IMR-90 (cell line): Measurements from ENCODE around the gene PFKL. TPM values are rescaled to one million over a fixed set of nuclear protein-coding genes. Genes with fewer than 3 reads are reported as not detected.
A peak's percentile ranks its signal among the peaks of the same experiment; 100 is the strongest.

Source experiments
- ATAC-seq: fragments of 200-7000 bp; cut with Tn5 transposase; 2 replicates; pipeline ENCODE4 v1.9.1; 2020; ENCODE audit warnings: low read depth, mild to moderate bottlenecking, moderate library complexity
- BruUV-seq: library from RNA; stranded (reverse); fragments of 400-500 nt; replicated peaks from 2 replicates; lab custom pipeline; 2021; lab: Mats Ljungman, UMichigan
- CTCF ChIA-PET: fragments of 300-600 bp; formaldehyde crosslinking; extraction: SDS; loops from one replicate; lab custom pipeline; 2021; ENCODE audit warnings: antibody characterized with exemption; lab: Yijun Ruan, JAX
- POLR2A ChIA-PET: fragments of 300-600 bp; sonication (Branson Sonifier 250); formaldehyde crosslinking; loops from one replicate; lab custom pipeline; 2022; ENCODE audit warnings: antibody characterized with exemption; ENCODE audit not compliant: unreplicated experiment; lab: Charles Lee
- DNase-seq: peaks from one replicate; pipeline ENCODE4 v3.0.0; 2013
- H2AFZ ChIP-seq: replicated peaks from 2 replicates; pipeline ENCODE3; 2013; ENCODE audit warnings: low read length, mild to moderate bottlenecking; ENCODE audit not compliant: poor library complexity
- H2AK5ac ChIP-seq: 2 replicates; pipeline ENCODE4 v1.6.1; 2013; ENCODE audit warnings: low read depth, low read length, inconsistent platforms
- H2AK9ac ChIP-seq: replicated peaks from 2 replicates; pipeline ENCODE3; 2013; ENCODE audit warnings: mild to moderate bottlenecking, low read depth, low read length, moderate library complexity; ENCODE audit not compliant: poor library complexity
- H2BK120ac ChIP-seq: 2 replicates; pipeline ENCODE4 v1.6.1; 2013; ENCODE audit warnings: low read depth, low read length, inconsistent platforms
- H2BK15ac ChIP-seq: 3 replicates; pipeline ENCODE4 v1.6.1; 2013; ENCODE audit warnings: low read depth, low read length, inconsistent platforms
- H2BK20ac ChIP-seq: 2 replicates; pipeline ENCODE4 v1.6.1; 2013; ENCODE audit warnings: low read depth, mild to moderate bottlenecking, inconsistent platforms, low read length, moderate library complexity
- H2BK5ac ChIP-seq: 2 replicates; pipeline ENCODE4 v1.6.1; 2013; ENCODE audit warnings: mild to moderate bottlenecking, low read depth, low read length, inconsistent platforms; ENCODE audit not compliant: poor library complexity, severe bottlenecking
- H3K14ac ChIP-seq: replicated peaks from 2 replicates; pipeline ENCODE4 v1.6.1; 2013; ENCODE audit warnings: low read depth, low read length, inconsistent platforms
- H3K18ac ChIP-seq: 2 replicates; pipeline ENCODE4 v1.6.1; 2013; ENCODE audit warnings: low read depth, low read length, control low read depth
- H3K23ac ChIP-seq: 2 replicates; pipeline ENCODE4 v1.6.1; 2013; ENCODE audit warnings: low read depth, low read length, inconsistent platforms
- H3K27ac ChIP-seq: 2 replicates; pipeline ENCODE4 v1.5.1; 2013; ENCODE audit warnings: mild to moderate bottlenecking, control low read depth, low read length; ENCODE audit not compliant: insufficient read depth
- H3K27me3 ChIP-seq: 2 replicates; pipeline ENCODE4 v1.6.1; 2013; ENCODE audit warnings: low read length; ENCODE audit not compliant: control insufficient read depth, insufficient read depth
- H3K36me3 ChIP-seq: 2 replicates; pipeline ENCODE4 v1.6.1; 2013; ENCODE audit warnings: low read length, mixed read lengths; ENCODE audit not compliant: control insufficient read depth, insufficient read depth
- H3K4ac ChIP-seq: 2 replicates; pipeline ENCODE4 v1.6.1; 2013; ENCODE audit warnings: low read depth, low read length, inconsistent platforms
- H3K4me1 ChIP-seq: 2 replicates; pipeline ENCODE4 v1.6.1; 2013; ENCODE audit warnings: low read length, mixed read lengths; ENCODE audit not compliant: control insufficient read depth, insufficient read depth
- H3K4me2 ChIP-seq: 2 replicates; pipeline ENCODE4 v1.6.1; 2013; ENCODE audit warnings: low read depth, mild to moderate bottlenecking, control low read depth, low read length, moderate library complexity
- H3K4me3 ChIP-seq: 2 replicates; pipeline ENCODE4 v1.5.1; 2013; ENCODE audit warnings: low read depth, mild to moderate bottlenecking, control low read depth, low read length, moderate library complexity; ENCODE audit not compliant: insufficient read depth
- H3K56ac ChIP-seq: 2 replicates; pipeline ENCODE4 v1.6.1; 2013; ENCODE audit warnings: low read length, inconsistent platforms; ENCODE audit not compliant: insufficient read depth; ENCODE audit errors: extremely low read depth
- H3K79me1 ChIP-seq, 2 experiments: 2 replicates each; pipeline ENCODE4 v1.6.1; 2013; ENCODE audit warnings: low read length in 2 of 2, inconsistent platforms in 1 of 2, low read depth in 1 of 2
- H3K9ac ChIP-seq: 2 replicates; pipeline ENCODE4 v1.6.1; 2013; ENCODE audit warnings: low read depth, low read length, control low read depth
- H3K9me1 ChIP-seq: 2 replicates; pipeline ENCODE4 v1.6.1; 2013; ENCODE audit warnings: low read length, inconsistent platforms; ENCODE audit not compliant: insufficient read depth
- H3K9me3 ChIP-seq: 2 replicates; pipeline ENCODE4 v1.6.1; 2013; ENCODE audit warnings: low read length; ENCODE audit not compliant: control insufficient read depth, insufficient read depth
- H4K20me1 ChIP-seq: 2 replicates; pipeline ENCODE4 v1.6.1; 2013; ENCODE audit warnings: low read length, inconsistent platforms; ENCODE audit not compliant: insufficient read depth
- H4K5ac ChIP-seq: 2 replicates; pipeline ENCODE4 v1.6.1; 2013; ENCODE audit warnings: mild to moderate bottlenecking, low read depth, low read length, control low read depth
- H4K8ac ChIP-seq, 2 experiments: 2 replicates each; pipeline ENCODE4 v1.6.1; 2013; ENCODE audit warnings: low read depth in 2 of 2, low read length in 2 of 2, control low read depth in 1 of 2, inconsistent platforms in 1 of 2
- H4K91ac ChIP-seq: 2 replicates; pipeline ENCODE4 v1.6.1; 2013; ENCODE audit warnings: low read depth, low read length, inconsistent platforms; ENCODE audit not compliant: insufficient read depth
- BHLHE40 ChIP-seq: fragments of 150-350 bp; IDR thresholded peaks from 2 replicates; pipeline ENCODE4 v1.6.1; 2016; ENCODE audit warnings: mild to moderate bottlenecking, low read depth, low read length
- CEBPB ChIP-seq: IDR thresholded peaks from 2 replicates; pipeline ENCODE4 v1.6.1; 2012; ENCODE audit warnings: low read depth, low read length, improper control_type of control experiment
- FOS ChIP-seq: fragments of 150-350 bp; IDR thresholded peaks from 2 replicates; pipeline ENCODE4 v1.6.1; 2016; ENCODE audit warnings: low read depth, low read length
- MAFK ChIP-seq: IDR thresholded peaks from 2 replicates; pipeline ENCODE4 v1.6.1; 2012; ENCODE audit warnings: low read depth, low read length, improper control_type of control experiment
- MAZ ChIP-seq: IDR thresholded peaks from 2 replicates; pipeline ENCODE4 v1.6.1; 2012; ENCODE audit warnings: low read depth, mild to moderate bottlenecking, low read length, improper control_type of control experiment, moderate library complexity, borderline replicate concordance
- RAD21 ChIP-seq: IDR thresholded peaks from 2 replicates; pipeline ENCODE4 v1.6.1; 2012; ENCODE audit warnings: low read length, improper control_type of control experiment
- USF2 ChIP-seq: fragments of 150-350 bp; IDR thresholded peaks from 2 replicates; pipeline ENCODE4 v1.6.1; 2017; ENCODE audit warnings: mild to moderate bottlenecking, antibody characterized with exemption, low read length, low read depth
- WGBS, 2 experiments: methylation state at CpG; one replicate each; pipeline versions ENCODE4 v1.1.5 to v1.1.7; 2013; ENCODE audit warnings: missing lambda C conversion rate in 2 of 2; ENCODE audit not compliant: insufficient read length in 1 of 2; ENCODE audit errors: extremely low coverage in 2 of 2; 5-methylcytosine and 5-hydroxymethylcytosine counted together
- dilution Hi-C: fragments of 300-500 bp; cut with HindIII; formaldehyde crosslinking; loops from one replicate; pipeline ENCODE4 v1.14.3; 2018; ENCODE audit warnings: low sequenced_read_pairs; ENCODE audit not compliant: unreplicated experiment
- in situ Hi-C: fragments of 300-500 bp; cut with MboI; formaldehyde crosslinking; loops from 3 replicates; pipeline ENCODE4 v1.14.3; 2019; ENCODE audit warnings: low sequenced_read_pairs, inconsistent platforms, mixed read lengths
- intact Hi-C: fragments of 100-400 bp; cut with micrococcal nuclease; formaldehyde crosslinking; loops from 2 replicates; pipeline ENCODE4 v1.10.0; 2022
- polyA plus RNA-seq, 3 experiments: library from polyadenylated mRNA; depleted of rRNA; stranded (reverse); fragments of >200 nt; gene quantifications; 2 replicates each; pipeline ENCODE4 v1.2.3, GENCODE V29; 2012; ENCODE audit warnings: low replicate concordance in 1 of 3
- total RNA-seq: library from RNA; depleted of rRNA; stranded (reverse); fragments of >200 nt; gene quantifications from 2 replicates; pipeline ENCODE4 v1.2.3, GENCODE V29; 2012

PFKL gene
- total and polyA plus RNA-seq, 2 of the 4 experiments (the other 2 are of a cell fraction), result 103 to 126 TPM

GRCh38 chr21:44285138-44285992, 14.5 kb upstream of the PFKL start, which contains the start of gene AIRE:
Gene AIRE (plus strand): TSS chr21:44285876. CDS start chr21:44286007, 131 bp downstream.
- Histone ChIP-seq H3K36me3 (no peaks in the 10 kb centered on the region), H3K4me2 (peak within 1 kb of the TSS; percentile 20; the same call in 1 of the 2 replicates), H3K9me3 (no peaks in the 10 kb centered on the region), H3K27me3 (peaks cover 32% of the 10 kb centered on the region; the same call in 1 of the 2 replicates), H2BK120ac (no peak within 1 kb of the TSS), H2BK20ac (no peak within 1 kb of the TSS), H3K27ac (no peak within 1 kb of the TSS), H4K8ac (no peak within 1 kb of the TSS), H2AFZ (peak within 1 kb of the TSS; percentile 85), H3K18ac (no peak within 1 kb of the TSS), H2BK15ac (no peak within 1 kb of the TSS), H2AK9ac (peak within 1 kb of the TSS; percentile 81), H4K20me1 (no peaks in the 10 kb centered on the region), H3K23ac (no peak within 1 kb of the TSS), H3K56ac (no peak within 1 kb of the TSS), H2AK5ac (no peak within 1 kb of the TSS), H3K79me1 (no peaks in the 10 kb centered on the region), H3K4me1 (peaks cover 4% of the 10 kb centered on the region; the same call in 1 of the 2 replicates), H2BK5ac (no peak within 1 kb of the TSS), H4K5ac (no peak within 1 kb of the TSS), H3K9ac (no peak within 1 kb of the TSS), H3K4ac (no peak within 1 kb of the TSS), H3K9me1 (no peaks in the 10 kb centered on the region), H4K91ac (no peak within 1 kb of the TSS), H3K14ac (no peak within 1 kb of the TSS), H3K4me3 (no peak within 1 kb of the TSS)
- WGBS, 2 experiments, result 24% methylated on average over 24 of the region's 56 CpGs; no CpG with 5 or more reads in 1 of the 2 experiments
- peak; percentile 97 for ATAC-seq
- intact Hi-C loops, result no loop called here
- ChIA-PET CTCF (no interaction called here), POLR2A (no interaction called here)
- dilution Hi-C loops, result no loop called here
- BruUV-seq, result no TSS peak
- TF ChIP-seq BHLHE40, result no peak
- TF ChIP-seq CEBPB, result no peak
- no peak for TF ChIP-seq USF2
- no peak for TF ChIP-seq FOS
- no peak for TF ChIP-seq MAFK
- TF ChIP-seq MAZ, result 0 out of 2 replicates have a peak, but pooled peaks have one; percentile 27
- 0 out of 2 replicates have a peak, but pooled peaks have one; percentile 9 for TF ChIP-seq RAD21
- peak; percentile 29 for DNase-seq
- in situ Hi-C loops, result no loop called here
